Astrocyte of the spinal cord (primary cell): Measurements from ENCODE around the gene RPRML.
"Not testable (repeated sequence)": the region's sequence is repeated elsewhere in the genome, so short reads cannot be mapped to it uniquely, and the experiment has no call there.

ENCODE experiments used
- DNase-seq: peaks from one replicate; pipeline ENCODE4 v3.0.0; 2011; ENCODE audit warnings: low read depth, low spot score
- H3K4me3 ChIP-seq: 2 replicates; pipeline ENCODE4 v1.5.1; 2011; ENCODE audit warnings: low read depth, mild to moderate bottlenecking, low read length, moderate library complexity
- in situ Hi-C: cut with HindIII; loops from 2 replicates; pipeline ENCODE4 v1.10.0; 2017; ENCODE audit warnings: low sequenced_read_pairs
- TF ChIP-seq, protein P1 (sequence below): IDR thresholded peaks from 2 replicates; pipeline ENCODE4 v1.5.1; 2012; ENCODE audit warnings: low read depth, mild to moderate bottlenecking, low read length, inconsistent platforms

RPRML gene

DNA sequence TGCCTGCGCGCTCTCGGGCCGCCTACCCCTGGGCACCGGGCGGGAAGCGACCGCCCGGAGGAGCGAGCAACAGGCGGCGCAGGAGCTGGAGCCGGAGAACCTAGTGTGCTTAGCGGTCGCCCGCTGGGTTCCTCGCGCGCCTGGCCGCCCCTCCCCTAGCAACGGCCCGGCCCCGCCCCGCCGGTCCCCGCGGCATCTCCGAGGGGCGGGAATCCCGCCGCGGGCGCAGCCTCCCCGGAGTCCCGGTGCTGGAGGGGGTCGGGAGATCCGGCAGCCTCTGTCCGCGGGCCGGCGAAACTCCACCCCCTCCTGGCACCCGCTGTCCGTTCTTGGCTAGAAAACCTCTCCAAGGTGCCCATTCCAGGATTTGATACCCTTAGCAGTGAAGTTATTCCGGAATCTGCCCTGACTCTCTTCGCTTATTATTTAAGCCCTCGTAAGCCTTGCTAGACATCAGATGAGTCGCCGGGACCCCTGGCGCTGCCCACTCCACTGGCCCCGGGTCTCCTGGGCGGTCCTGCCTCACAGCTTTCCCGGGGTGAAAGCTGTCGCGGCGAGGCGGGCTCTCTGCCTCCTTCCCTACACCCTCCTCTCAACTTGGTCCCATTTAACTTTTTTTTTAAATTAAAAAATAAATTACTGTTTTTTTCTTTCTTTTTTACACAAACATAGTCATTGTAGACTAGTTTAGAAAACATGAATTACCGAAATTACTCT, at the start of gene RPRML:
RPRML (minus strand) TSS at position 107 of the 717 bp plus-strand sequence. CDS start 246 bp downstream, outside the sequence.
- peak within 1 kb of the TSS; percentile 23 for H3K4me3 ChIP-seq
- DNase-seq = no peak
- in situ Hi-C loops = no loop called here
- TF ChIP-seq, protein P1, sequence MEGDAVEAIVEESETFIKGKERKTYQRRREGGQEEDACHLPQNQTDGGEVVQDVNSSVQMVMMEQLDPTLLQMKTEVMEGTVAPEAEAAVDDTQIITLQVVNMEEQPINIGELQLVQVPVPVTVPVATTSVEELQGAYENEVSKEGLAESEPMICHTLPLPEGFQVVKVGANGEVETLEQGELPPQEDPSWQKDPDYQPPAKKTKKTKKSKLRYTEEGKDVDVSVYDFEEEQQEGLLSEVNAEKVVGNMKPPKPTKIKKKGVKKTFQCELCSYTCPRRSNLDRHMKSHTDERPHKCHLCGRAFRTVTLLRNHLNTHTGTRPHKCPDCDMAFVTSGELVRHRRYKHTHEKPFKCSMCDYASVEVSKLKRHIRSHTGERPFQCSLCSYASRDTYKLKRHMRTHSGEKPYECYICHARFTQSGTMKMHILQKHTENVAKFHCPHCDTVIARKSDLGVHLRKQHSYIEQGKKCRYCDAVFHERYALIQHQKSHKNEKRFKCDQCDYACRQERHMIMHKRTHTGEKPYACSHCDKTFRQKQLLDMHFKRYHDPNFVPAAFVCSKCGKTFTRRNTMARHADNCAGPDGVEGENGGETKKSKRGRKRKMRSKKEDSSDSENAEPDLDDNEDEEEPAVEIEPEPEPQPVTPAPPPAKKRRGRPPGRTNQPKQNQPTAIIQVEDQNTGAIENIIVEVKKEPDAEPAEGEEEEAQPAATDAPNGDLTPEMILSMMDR = no peak

DNA sequence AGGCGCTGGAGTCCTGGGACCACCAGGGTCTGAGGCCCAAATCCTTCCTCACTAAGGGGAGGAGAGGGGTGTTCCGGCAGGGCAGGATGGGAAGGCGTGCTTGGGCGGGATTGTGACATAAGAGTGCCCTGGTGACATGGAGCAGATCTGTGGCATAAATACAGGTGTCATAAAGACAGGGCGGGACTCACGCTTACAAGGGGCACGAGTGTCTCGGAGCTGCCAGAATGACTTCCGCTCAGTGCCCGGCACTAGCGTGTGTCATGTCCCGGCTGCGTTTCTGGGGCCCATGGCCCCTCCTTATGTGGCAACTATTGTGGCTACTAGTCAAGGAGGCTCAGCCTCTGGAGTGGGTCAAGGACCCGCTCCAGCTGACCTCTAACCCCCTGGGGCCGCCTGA, 37.9 kb upstream of the RPRML start:
- H3K4me3 ChIP-seq, in situ Hi-C loops, DNase-seq: not testable (repeated sequence)

DNA sequence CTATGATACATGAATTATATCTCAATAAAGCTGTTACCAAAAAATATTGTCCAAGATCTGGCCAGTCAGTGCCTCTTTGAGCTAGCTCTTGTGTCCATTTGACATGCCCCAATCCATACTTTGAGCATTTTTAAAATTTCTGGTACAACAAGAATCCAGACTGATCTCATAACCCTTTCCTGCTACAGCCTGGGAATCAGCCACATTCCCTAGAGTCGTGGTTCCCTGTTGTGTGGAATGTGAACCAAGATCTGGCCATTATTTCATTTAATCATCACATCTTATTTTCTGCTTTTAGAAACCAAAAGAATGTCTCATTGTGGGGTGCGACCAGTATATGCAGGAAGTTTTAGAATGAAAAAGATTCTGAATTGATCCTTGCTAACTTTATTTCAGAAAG, 34.3 kb upstream of the RPRML start:
- H3K4me3 ChIP-seq = no peak overlapping the region
- in situ Hi-C loops = no loop called here
- DNase-seq = peak; percentile 5
- TF ChIP-seq, protein P1 = no peak

DNA sequence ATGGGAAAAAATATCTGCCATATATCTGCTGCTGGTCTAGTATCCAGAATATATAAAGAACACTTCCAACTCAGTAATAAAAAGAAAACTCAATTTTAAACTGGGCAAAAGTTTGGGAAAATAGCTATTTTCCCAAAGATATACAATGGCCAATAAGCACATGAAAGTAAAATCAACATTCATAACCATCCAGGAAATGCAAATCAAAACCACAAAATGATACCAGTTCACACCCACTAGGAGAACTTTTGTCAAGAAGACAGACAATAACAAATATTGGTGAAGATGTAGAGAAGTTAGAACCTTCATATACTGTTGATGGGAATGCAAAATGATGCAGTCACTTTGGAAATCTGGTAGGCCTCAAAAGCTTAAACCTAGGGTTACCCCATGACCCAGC, 33.4 kb upstream of the RPRML start:
- no peak for DNase-seq
- in situ Hi-C loops = no loop called here
- TF ChIP-seq, protein P1 = no peak
- no peak overlapping the region for H3K4me3 ChIP-seq

DNA sequence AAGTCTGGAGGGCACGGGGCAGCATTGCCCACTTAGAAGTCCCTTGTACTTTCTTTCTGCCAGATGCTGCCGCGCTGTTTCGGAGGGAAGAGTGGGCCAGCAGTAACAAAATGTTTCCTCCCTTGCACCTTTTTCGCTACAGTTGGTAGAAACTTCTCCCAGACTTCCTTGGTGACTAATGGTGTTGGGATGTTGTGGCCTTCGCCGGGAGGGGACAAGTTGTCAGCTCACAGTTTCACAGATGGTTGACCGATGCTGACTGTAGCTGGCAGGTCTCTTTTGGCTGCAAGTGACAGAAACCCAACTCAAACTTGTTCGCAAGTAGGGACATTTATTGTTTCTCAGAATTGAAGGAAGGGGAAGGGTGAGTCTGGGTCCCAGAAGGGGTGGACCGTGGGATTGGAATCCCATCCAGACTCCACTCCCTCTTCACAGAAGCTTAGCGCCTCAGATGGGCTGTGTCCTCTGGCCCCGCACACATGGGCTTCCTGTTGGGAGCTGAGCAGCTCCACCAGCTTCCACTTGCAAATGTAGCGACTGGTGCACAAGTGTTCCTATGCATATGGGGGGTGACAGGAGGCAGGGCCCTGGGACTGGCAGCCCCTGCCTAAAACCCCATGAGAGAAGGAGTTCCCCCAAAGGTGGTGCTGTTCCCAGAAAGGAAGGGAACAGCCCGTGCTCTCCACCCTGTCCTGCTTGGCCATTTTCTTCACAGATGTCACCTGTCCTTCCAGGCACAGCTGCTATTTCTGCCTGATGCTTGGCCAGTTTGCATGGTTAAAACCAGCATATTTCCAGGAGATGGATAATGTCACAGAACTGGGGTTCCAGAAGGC, 30.9 kb upstream of the RPRML start:
- TF ChIP-seq, protein P1 = no peak

DNA sequence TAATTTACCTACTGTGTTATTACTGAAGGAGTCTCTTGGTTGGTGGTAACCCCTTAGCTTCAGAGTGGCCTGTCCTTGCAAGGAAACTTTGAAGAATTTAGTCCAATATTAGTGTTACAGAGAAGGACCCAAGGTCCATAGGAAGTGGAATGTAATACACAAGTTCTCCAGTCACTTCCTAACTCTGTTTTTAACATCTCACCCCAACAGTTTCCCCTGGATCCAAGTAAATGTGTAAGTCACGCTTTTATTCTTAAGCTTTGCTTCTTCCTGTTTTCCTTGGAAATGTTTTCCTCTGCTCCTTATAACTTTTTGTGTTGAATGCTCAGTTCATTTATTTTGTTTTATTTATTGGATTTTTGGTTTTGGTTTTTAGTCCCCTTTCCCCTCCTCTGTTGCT, 25.9 kb upstream of the RPRML start:
- in situ Hi-C loops = no loop called here
- no peak overlapping the region for H3K4me3 ChIP-seq
- TF ChIP-seq, protein P1 = no peak
- no peak for DNase-seq

More for the DNA sequence above, 30.9 kb upstream of the RPRML start:
- DNase-seq = no peak
- H3K4me3 ChIP-seq = no peak overlapping the region
- in situ Hi-C loops = no loop called here

DNA sequence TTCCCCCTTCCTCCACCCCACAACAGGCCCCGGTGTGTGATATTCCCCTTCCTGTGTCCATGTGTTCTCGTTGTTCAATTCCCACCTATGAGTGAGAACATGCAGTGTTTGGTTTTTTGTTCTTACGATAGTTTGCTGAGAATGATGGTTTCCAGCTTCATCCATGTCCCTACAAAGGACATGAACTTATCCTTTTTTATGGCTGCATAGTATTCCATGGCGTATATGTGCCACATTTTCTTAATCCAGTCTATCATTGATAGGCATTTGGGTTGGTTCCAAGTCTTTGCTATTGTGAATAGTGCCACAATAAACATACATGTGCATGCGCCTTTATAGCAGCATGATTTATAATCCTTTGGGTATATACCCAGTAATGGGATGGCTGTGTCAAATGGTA, 24.8 kb upstream of the RPRML start:
- in situ Hi-C loops, H3K4me3 ChIP-seq, DNase-seq: not testable (repeated sequence)
